GM19099 (cell line): ENCODE measurements around the gene ITSN1.

Experiments
- POLR2A ChIP-seq: IDR thresholded peaks from 3 replicates; pipeline ENCODE4 v1.6.1; 2011; ENCODE audit warnings: low read depth; ENCODE audit not compliant: insufficient read length; ENCODE audit errors: extremely low read depth

ITSN1 gene

GRCh38 chr21:33936301-33937038, 294.2 kb downstream of the ITSN1 start:
- no peak for TF ChIP-seq POLR2A

- no peak for TF ChIP-seq POLR2A
These were observed 294.8 kb downstream of the ITSN1 start for GRCh38 chr21:33937146-33937545.

GRCh38 chr21:33937931-33938339, 295.6 kb downstream of the ITSN1 start:
- no peak for TF ChIP-seq POLR2A

- no peak for TF ChIP-seq POLR2A
These were observed 296.1 kb downstream of the ITSN1 start for GRCh38 chr21:33938381-33938780.

GRCh38 chr21:33939226-33939625, 296.9 kb downstream of the ITSN1 start:
- TF ChIP-seq POLR2A: no peak

- no peak for TF ChIP-seq POLR2A
These were observed 298.0 kb downstream of the ITSN1 start for GRCh38 chr21:33940164-33940880.

GRCh38 chr21:33940881-33941245, 298.6 kb downstream of the ITSN1 start:
- TF ChIP-seq POLR2A: no peak

- TF ChIP-seq POLR2A: no peak
These were observed 300.1 kb downstream of the ITSN1 start for GRCh38 chr21:33942426-33942825.

- no peak for TF ChIP-seq POLR2A
These were observed 301.0 kb downstream of the ITSN1 start for GRCh38 chr21:33943293-33943692.

- no peak for TF ChIP-seq POLR2A
These were observed 302.0 kb downstream of the ITSN1 start for GRCh38 chr21:33944185-33944763.

GRCh38 chr21:33945652-33946270, 303.5 kb downstream of the ITSN1 start:
- no peak for TF ChIP-seq POLR2A

- no peak for TF ChIP-seq POLR2A
These were observed 305.3 kb downstream of the ITSN1 start for GRCh38 chr21:33947451-33948095.

GRCh38 chr21:33948096-33948950, 306.0 kb downstream of the ITSN1 start:
- TF ChIP-seq POLR2A: peak; percentile 63

- TF ChIP-seq POLR2A: no peak
These were observed 306.7 kb downstream of the ITSN1 start for GRCh38 chr21:33948951-33949444.
